Pancreas (tissue), 10 donors: ENCODE measurements around the gene KLRK1. TPM values are rescaled to one million over a fixed set of nuclear protein-coding genes. Genes with fewer than 3 reads are reported as not detected.
"Not testable (repeated sequence)": the region's sequence is repeated elsewhere in the genome, so short reads cannot be mapped to it uniquely, and the experiment has no call there.

Source experiments
- ATAC-seq, 4 donors: fragments of 200-7000 bp; cut with Tn5 transposase; one replicate each; pipeline versions ENCODE4 v1.8.0 to v1.9.1; 2020; ENCODE audit warnings: mild to moderate bottlenecking in 4 of 4, moderate library complexity in 4 of 4
- DNase-seq, 6 donors: peaks; one replicate each; pipeline ENCODE4 v3.0.0-alpha.2; 2020
- FAIRE-seq: peaks from 2 replicates; lab custom pipeline; 2012; peaks lifted over from hg19 to GRCh38; lab: Jason Lieb, UNC
- H3K27ac ChIP-seq, 4 donors: fragments of 200-600 bp; sonication (generic); 1 replicate in 3 of 4; 2 replicates in 1 of 4; pipeline versions ENCODE4 v1.5.0 to v1.8.0; 2020
- H3K27me3 ChIP-seq, 4 donors: fragments of 200-600 bp; one replicate each; pipeline ENCODE4 v1.8.0; 2021
- H3K36me3 ChIP-seq, 3 donors: fragments of 200-600 bp; sonication (generic) in 1 of 3; one replicate each; pipeline versions ENCODE4 v1.5.0 to v1.8.0; 2020 to 2021
- H3K4me1 ChIP-seq, 3 donors: fragments of 200-600 bp; one replicate each; pipeline ENCODE4 v1.8.0; 2021
- H3K4me3 ChIP-seq, 4 donors: fragments of 200-600 bp; sonication (generic) in 2 of 4; one replicate each; pipeline versions ENCODE4 v1.5.0 to v1.8.0; 2020 to 2021
- H3K9me3 ChIP-seq, 4 donors: fragments of 200-600 bp; one replicate each; pipeline ENCODE4 v1.8.0; 2021
- whole genome bisulfite sequencing, 2 donors: extraction: QIAGEN DNeasy Blood & Tissue Kit; methylation state at CpG; one replicate each; pipeline ENCODE4 v1.1.7; 2013; 5-methylcytosine and 5-hydroxymethylcytosine counted together
- intact Hi-C, 3 donors: fragments of 100-400 bp; cut with DNase I; formaldehyde crosslinking; loops; one replicate each; pipeline versions ENCODE4 v1.11.1 to v1.14.2; 2022
- polyA plus RNA-seq, 2 donors: library from polyadenylated mRNA; stranded (reverse); fragments of 200-250 nt; gene quantifications; one replicate each; pipeline ENCODE4 v1.2.3, GENCODE V29; 2013
- total RNA-seq, 6 donors: library from RNA; stranded (reverse); fragmentation: NEBNext Ultra II Directional in 4 of 6; extraction: Animal tissue kit (Norgen Biotek cat#: 25700) in 4 of 6; gene quantifications; one replicate each; pipeline versions ENCODE4 v1.2.1 to v1.2.4, GENCODE V29; 2021 to 2023
- TF ChIP-seq, protein P1 (sequence below), 4 donors: fragments of 200-600 bp; sonication (generic) in 3 of 4; IDR thresholded peaks; one replicate each; pipeline versions ENCODE4 v1.5.0 to v1.8.0; 2021; ENCODE audit warnings: antibody characterized with exemption in 4 of 4
- donor health status: healthy with polysubstance abuse.
- donor health status: DM: no; HTN: no; CAD: no; lungs with moderate emphysema.
- donor health status: DM: no; HTN: no; CAD: no.
- donor health status: control.
- donor health status: control.
- donor health status: Bipolar disorder and iron deficiency.
- donor health status: DM: yes; HTN: yes; CAD: no.
- donor health status: DM: no; HTN: no; CAD: no.
- donor health status: DM: no; HTN: no; CAD: no.
- donor health status: DM: yes; HTN: yes; CAD: no.

The KLRK1 gene
- total and polyA plus RNA-seq, 8 donors, result 0.32 to 1.1 (median 0.69) TPM; not detected in 1

DNA sequence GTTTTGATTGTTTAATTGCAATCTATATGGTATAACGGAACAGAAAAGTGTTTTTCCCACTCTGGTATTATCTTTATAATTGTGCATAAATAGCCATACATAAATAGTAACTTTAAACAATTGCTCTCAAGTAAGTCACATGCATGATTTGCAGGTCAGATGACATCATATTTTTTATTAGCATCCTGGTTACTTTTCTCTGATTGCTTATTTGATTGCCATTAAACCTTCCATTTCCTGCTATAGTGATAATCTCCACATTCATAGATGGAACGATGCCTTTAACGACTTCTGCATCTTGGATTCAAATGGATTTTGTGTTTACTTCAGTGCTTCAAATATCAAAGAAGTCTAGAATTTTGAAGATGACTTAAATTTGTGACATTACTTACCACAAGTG, 3.5 kb upstream of the KLRK1 start:
- H3K27ac ChIP-seq, result no peak overlapping the region
- ATAC-seq (no peak), DNase-seq (no peak), FAIRE-seq (no peak)
- TF ChIP-seq, protein P1, sequence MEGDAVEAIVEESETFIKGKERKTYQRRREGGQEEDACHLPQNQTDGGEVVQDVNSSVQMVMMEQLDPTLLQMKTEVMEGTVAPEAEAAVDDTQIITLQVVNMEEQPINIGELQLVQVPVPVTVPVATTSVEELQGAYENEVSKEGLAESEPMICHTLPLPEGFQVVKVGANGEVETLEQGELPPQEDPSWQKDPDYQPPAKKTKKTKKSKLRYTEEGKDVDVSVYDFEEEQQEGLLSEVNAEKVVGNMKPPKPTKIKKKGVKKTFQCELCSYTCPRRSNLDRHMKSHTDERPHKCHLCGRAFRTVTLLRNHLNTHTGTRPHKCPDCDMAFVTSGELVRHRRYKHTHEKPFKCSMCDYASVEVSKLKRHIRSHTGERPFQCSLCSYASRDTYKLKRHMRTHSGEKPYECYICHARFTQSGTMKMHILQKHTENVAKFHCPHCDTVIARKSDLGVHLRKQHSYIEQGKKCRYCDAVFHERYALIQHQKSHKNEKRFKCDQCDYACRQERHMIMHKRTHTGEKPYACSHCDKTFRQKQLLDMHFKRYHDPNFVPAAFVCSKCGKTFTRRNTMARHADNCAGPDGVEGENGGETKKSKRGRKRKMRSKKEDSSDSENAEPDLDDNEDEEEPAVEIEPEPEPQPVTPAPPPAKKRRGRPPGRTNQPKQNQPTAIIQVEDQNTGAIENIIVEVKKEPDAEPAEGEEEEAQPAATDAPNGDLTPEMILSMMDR (IDR thresholded peaks at IDR 0.05), result no peak
- no peaks in the 10 kb centered on the region for H3K9me3 ChIP-seq
- H3K36me3 ChIP-seq, result no peaks in the 10 kb centered on the region
- no peaks in the 10 kb centered on the region for H3K4me1 ChIP-seq
- intact Hi-C loops, result no loop called here
- no peak overlapping the region for H3K4me3 ChIP-seq
- WGBS, 2 donors, result 54% methylated on average over 3 of the region's 3 CpGs
- no peaks in the 10 kb centered on the region for H3K27me3 ChIP-seq

DNA sequence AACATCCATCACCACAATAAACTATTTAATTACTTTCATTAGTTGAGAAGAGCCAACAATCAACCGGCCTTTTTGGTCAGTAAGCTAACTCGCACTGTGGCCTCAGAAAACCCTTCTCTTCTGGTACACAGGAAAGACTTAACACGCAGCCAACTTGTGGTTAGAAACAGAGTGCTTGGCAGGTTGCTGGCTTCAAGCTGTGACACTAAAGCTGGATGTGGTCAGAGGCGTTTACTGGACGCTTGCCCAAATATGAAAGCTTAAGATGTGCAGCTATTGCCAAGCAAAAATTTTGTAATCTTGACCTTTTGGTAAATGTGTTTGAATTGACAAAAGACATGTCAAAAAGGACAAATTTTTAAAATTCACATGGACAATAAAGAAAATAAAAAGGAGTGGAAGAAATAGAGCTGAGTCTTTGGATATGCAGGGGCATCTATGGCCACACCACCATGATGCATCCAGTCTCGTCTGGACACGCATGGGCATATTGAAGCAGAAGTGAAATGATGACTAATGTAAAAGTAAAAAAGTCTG, 2.6 kb upstream of the KLRK1 start:
- no peak for FAIRE-seq
- WGBS, 2 donors, result 70 to 78% methylated on average over 7 of the region's 7 CpGs

DNA sequence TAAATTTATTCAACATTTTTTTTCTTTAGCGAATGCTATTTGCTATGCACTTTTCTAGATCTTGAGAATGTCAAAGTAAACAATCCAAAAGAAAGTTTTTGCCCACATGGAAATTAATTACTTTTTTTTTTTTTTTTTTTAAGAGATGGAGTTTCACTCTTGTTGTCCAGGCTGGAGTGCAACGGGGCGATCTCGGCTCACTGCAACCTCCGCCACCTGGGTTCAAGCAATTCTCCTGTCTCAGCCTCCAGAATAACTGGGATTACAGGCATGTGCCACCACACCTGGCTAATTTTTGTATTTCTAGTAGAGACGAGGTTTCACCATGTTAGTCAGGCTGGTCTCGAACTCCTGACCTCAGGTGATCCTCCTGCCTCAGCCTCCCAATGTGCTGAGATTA, 1.1 kb upstream of the KLRK1 start:
- intact Hi-C loops, DNase-seq, H3K4me1 ChIP-seq, H3K36me3 ChIP-seq, H3K27me3 ChIP-seq, FAIRE-seq, H3K27ac ChIP-seq, H3K9me3 ChIP-seq, H3K4me3 ChIP-seq, ATAC-seq: not testable (repeated sequence)
- WGBS, 2 donors, result 93 to 94% methylated on average over 7 of the region's 7 CpGs

More for the DNA sequence above, 2.6 kb upstream of the KLRK1 start:
- Histone ChIP-seq H3K4me1 (no peaks in the 10 kb centered on the region), H3K9me3 (no peaks in the 10 kb centered on the region), H3K4me3 (no peak overlapping the region), H3K27me3 (no peaks in the 10 kb centered on the region), H3K27ac (no peak overlapping the region), H3K36me3 (no peaks in the 10 kb centered on the region)
- ATAC-seq (peak in 3 of 4 donors; percentile 42 to 77 (median 57)), DNase-seq (no peak)
- TF ChIP-seq, protein P1 (IDR thresholded peaks at IDR 0.05), result no peak
- intact Hi-C loops, result no loop called here

DNA sequence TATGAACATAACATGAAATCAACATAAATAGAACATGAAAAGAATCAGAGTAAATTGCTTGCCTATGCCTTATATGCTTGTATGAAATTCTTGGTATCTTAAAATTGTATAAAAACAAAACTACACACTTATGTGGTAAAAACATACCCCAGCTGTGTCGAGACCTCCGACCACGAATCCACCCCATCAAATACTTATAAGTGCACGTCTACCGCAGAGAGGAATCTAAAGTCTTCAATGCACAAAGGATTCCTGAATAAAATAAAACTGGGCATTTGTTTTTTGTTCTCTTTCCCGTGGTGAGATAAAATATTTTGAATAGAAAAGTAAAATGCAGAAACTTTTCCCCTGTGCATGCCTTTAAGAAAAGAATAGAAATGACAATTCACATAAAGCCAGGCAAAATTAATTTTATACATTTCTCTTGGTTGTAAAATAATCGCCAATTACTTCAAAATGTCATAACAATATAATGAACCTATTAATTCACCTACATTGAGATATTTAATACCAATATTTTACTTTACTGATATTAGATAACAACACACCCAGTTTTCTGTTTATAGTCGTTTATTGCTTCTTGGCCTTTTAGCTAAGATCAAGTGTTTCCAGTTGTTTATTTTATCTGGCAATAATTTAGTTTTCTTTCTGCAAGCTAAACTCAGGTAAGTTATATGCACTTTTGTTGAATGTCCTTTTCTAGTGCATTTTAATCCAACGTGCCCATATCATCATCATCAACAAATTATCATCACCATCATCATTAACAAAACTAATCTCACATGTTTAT, 1.0 kb downstream of the KLRK1 start:
- Histone ChIP-seq H3K27me3 (no peaks in the 10 kb centered on the region), H3K27ac (no peak overlapping the region), H3K9me3 (no peaks in the 10 kb centered on the region), H3K36me3 (no peaks in the 10 kb centered on the region), H3K4me3 (no peak overlapping the region), H3K4me1 (peaks cover 0 to under 1% (median 0%) of the 10 kb centered on the region in 3 donors)
- TF ChIP-seq, protein P1 (IDR thresholded peaks at IDR 0.05), result no peak
- no peak for FAIRE-seq
- no peak for ATAC-seq
- WGBS, 2 donors, result 73 to 78% methylated on average over 9 of the region's 9 CpGs
- no peak for DNase-seq
- intact Hi-C loops, result no loop called here

DNA sequence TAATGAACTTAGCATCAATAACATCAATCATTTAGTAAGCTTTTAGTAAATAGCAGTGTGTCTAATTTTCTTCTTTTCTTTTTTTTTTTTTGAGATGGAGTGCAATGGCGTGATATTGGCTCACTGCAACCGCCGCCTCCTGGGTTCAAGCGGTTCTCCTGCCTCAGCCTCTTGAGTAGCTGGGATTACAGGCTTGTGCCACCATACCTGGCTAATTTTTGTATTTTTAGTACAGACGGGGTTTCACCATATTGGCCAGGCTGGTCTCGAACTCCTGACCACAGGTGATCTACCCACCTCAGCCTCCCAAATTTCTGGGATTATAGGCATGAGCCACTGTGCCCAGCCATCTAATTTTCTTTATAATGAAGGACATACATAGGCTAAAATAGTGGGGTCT, 2.3 kb downstream of the KLRK1 start:
- intact Hi-C loops, FAIRE-seq, DNase-seq: not testable (repeated sequence)

DNA sequence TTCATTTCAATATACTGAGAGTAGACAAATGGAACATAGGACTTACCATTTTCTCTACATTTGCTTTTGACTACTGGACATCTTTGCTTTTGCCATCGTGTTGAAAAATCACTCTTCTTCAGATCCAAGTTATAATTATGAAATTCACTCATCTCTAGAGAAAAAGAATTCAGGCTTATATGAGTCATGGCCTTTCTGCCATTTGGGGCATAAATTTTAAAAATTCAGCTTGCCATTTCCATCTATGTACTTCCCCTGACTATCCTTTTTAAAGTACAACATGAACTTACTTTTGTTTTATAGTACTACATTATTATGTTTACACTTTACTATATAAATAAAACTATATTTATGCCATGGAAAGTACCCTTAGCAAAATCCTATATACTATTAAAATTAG, 3.0 kb downstream of the KLRK1 start:
- peaks cover 0 to 5% (median 0%) of the 10 kb centered on the region in 3 donors for H3K4me1 ChIP-seq
- no peaks in the 10 kb centered on the region for H3K9me3 ChIP-seq
- H3K27ac ChIP-seq, result no peak overlapping the region
- intact Hi-C loops, result no loop called here
- no peak overlapping the region for H3K4me3 ChIP-seq
- ATAC-seq (no peak), FAIRE-seq (no peak), DNase-seq (no peak)
- H3K36me3 ChIP-seq, result no peaks in the 10 kb centered on the region
- WGBS, 2 donors, result 41 to 45% methylated on average over 1 of the region's 1 CpG
- no peaks in the 10 kb centered on the region for H3K27me3 ChIP-seq
- TF ChIP-seq, protein P1 (IDR thresholded peaks at IDR 0.05), result no peak

More for the DNA sequence above, 2.3 kb downstream of the KLRK1 start:
- H3K27me3 ChIP-seq, H3K27ac ChIP-seq, H3K9me3 ChIP-seq, H3K4me1 ChIP-seq, H3K4me3 ChIP-seq, H3K36me3 ChIP-seq, ATAC-seq: not testable (repeated sequence)
- 88 to 89% methylated on average over 6 of the region's 6 CpGs for WGBS, 2 donors
